ENCODE measurements around the gene NUDCD3.
"Not testable (repeated sequence)": the region's sequence is repeated elsewhere in the genome, so short reads cannot be mapped to it uniquely, and the experiment has no call there.

The NUDCD3 gene

DNA sequence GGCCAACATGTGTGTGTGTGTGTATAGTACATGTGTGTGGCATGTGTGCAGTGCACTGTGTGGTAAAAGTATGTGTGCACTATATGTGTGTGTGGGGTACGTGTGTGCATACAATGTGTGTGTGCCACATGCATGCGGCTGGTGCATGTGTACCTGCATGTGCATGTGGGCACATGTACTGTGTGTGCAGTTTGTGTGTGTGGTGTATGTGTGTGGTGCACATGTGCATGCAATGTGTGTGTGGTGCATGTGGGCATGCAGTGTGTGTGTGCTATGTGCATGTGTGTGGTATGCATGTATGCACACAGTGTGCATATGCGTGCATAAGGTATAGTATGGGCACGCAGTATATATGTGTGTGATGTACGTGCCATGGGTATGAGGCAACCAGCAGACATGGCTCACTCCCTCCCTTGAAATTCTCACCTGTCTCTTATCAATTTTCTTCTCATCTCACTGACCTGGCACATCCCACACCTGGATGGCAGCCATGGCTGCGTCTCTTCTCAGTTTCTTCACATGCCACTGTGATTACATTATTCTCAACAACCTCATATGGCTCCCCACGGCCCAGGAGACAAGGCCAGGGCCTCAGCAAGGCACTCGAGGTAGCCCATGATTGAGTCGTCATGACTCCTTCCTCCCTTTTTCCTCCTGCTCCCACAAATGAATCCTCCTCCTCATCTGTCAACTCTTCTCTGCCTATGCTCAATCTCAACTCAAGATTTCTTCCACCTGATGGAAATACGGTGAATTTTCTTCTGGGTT is 57.0 kb downstream of the NUDCD3 start:
- no peak for DNase-seq (ENCODE audit: low read depth, low spot score)
- TF ChIP-seq, protein P1, sequence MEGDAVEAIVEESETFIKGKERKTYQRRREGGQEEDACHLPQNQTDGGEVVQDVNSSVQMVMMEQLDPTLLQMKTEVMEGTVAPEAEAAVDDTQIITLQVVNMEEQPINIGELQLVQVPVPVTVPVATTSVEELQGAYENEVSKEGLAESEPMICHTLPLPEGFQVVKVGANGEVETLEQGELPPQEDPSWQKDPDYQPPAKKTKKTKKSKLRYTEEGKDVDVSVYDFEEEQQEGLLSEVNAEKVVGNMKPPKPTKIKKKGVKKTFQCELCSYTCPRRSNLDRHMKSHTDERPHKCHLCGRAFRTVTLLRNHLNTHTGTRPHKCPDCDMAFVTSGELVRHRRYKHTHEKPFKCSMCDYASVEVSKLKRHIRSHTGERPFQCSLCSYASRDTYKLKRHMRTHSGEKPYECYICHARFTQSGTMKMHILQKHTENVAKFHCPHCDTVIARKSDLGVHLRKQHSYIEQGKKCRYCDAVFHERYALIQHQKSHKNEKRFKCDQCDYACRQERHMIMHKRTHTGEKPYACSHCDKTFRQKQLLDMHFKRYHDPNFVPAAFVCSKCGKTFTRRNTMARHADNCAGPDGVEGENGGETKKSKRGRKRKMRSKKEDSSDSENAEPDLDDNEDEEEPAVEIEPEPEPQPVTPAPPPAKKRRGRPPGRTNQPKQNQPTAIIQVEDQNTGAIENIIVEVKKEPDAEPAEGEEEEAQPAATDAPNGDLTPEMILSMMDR (IDR thresholded peaks at IDR 0.05; ENCODE audit: low read depth, low read length), result no peak
- in situ Hi-C loops (cut with HindIII; ENCODE audit: low sequenced_read_pairs), result no loop called here
- no peak overlapping the region for H3K4me3 ChIP-seq (ENCODE audit: low read depth, low read length)

- in situ Hi-C loops (cut with HindIII; ENCODE audit: low sequenced_read_pairs), result no loop called here
- no peak for DNase-seq (ENCODE audit: low read depth, low spot score)
- TF ChIP-seq, protein P1 (IDR thresholded peaks at IDR 0.05; ENCODE audit: low read depth, low read length), result no peak
- no peak overlapping the region for H3K4me3 ChIP-seq (ENCODE audit: low read depth, low read length)
Observed at GRCh38 chr7:44432381-44432977, 58.0 kb downstream of the NUDCD3 start.

DNA sequence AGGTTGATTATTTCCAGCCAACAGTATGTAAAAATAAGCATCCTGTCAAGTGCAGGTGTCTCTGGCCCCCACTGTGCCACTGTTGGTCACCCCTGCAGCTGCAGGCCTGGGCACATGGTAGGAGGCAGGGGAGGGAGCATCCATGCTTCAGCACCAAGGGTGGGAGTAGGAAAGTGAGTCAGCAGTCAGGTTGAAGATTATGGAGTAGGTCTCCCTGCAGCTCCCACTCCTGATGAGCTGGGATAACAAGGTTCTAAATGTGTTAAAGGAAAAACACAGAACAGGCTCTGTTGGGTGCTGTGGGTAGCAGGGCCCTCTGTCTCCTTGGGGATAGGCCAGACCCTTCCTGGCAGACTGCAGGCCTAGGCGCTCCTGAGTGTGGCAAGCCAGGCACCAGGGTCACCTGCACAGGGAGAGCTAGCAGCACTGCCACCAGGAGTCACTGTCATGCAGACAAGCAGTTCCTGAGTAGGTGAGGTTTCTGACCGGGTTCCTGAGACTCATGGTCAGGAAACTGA is 59.3 kb downstream of the NUDCD3 start:
- TF ChIP-seq, protein P1 (IDR thresholded peaks at IDR 0.05; ENCODE audit: low read depth, low read length), result peak; percentile 8
- in situ Hi-C loops (cut with HindIII; ENCODE audit: low sequenced_read_pairs), result no loop called here
- no peak for DNase-seq (ENCODE audit: low read depth, low spot score)
- H3K4me3 ChIP-seq (ENCODE audit: low read depth, low read length), result no peak overlapping the region

DNA sequence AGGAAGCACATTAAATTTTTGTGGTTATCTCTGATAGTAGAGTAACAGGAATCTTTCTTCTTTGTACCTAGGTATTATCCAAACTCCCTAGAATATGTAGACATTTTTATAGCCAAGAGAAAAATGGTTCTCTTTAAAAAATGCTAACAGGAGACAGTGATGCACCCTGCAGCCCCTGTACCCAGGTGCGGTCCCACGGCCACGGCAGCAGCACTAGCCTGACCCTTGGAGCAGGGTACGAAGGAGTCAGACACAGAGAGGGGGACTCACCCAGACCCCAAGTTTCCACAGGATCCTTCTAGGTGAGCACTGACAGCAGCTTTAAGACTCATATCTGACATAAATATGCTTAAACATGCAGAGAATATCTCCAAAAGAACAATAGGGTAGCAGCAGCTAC is 60.4 kb downstream of the NUDCD3 start:
- TF ChIP-seq, protein P1 (IDR thresholded peaks at IDR 0.05; ENCODE audit: low read depth, low read length), result no peak
- in situ Hi-C loops (cut with HindIII; ENCODE audit: low sequenced_read_pairs), result no loop called here
- no peak for DNase-seq (ENCODE audit: low read depth, low spot score)

GRCh38 chr7:44424762-44425161 is 65.7 kb downstream of the NUDCD3 start:
- H3K4me3 ChIP-seq (ENCODE audit: low read depth, low read length); DNase-seq (ENCODE audit: low read depth, low spot score); in situ Hi-C loops (cut with HindIII; ENCODE audit: low sequenced_read_pairs): not testable (repeated sequence)

More for the DNA sequence above, 60.4 kb downstream of the NUDCD3 start:
- H3K4me3 ChIP-seq (ENCODE audit: low read depth, low read length), result no peak overlapping the region

DNA sequence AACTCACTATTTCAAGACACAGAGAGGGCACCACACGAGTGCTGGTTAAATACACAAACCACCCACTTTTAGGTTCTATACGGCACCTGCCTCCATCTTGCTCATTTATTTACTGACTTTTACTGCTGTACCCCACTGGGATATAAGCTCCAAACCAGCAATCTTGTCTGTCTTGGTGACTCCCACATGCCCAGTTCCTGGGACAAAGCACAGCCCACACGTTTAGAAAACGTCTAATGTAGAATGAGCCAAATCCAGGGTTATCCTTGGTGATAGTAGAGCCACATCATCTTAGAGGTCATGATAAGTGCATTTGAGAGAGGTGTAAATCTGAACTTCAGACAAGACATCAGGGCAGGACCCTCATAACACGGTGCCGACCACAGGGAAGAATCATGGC is 73.5 kb downstream of the NUDCD3 start:
- H3K4me3 ChIP-seq (ENCODE audit: low read depth, low read length), result no peak overlapping the region
- TF ChIP-seq, protein P1 (IDR thresholded peaks at IDR 0.05; ENCODE audit: low read depth, low read length), result no peak
- in situ Hi-C loops (cut with HindIII; ENCODE audit: low sequenced_read_pairs), result no loop called here
- DNase-seq (ENCODE audit: low read depth, low spot score), result no peak

DNA sequence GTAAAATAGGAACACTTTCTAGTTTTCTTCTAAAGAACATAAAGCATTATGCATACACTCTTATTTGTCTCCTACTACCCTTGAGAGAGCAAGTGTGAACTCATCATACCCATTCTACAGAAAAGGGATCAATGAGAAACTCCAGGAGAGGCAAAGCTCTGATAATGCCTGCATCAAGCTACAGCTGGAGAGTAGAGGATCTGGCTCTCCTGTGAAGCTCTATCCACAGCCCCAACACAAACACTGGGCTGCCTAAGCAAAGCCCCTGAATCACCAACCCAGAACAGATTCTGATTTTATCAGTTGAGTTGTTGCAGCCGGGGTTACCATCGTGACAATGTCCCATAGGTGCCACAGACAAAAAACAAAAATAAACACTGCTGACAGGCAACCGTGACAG is 74.9 kb downstream of the NUDCD3 start:
- no peak for DNase-seq (ENCODE audit: low read depth, low spot score)
- TF ChIP-seq, protein P1 (IDR thresholded peaks at IDR 0.05; ENCODE audit: low read depth, low read length), result no peak
- in situ Hi-C loops (cut with HindIII; ENCODE audit: low sequenced_read_pairs), result no loop called here
- H3K4me3 ChIP-seq (ENCODE audit: low read depth, low read length), result no peak overlapping the region

Measured in astrocyte of the spinal cord (primary cell).